ENCODE measurements around the gene AFF3. TPM values are rescaled to one million over a fixed set of nuclear protein-coding genes. Genes with fewer than 3 reads are reported as not detected.
A peak's percentile ranks its signal among the peaks of the same experiment; 100 is the strongest.
"Not testable (repeated sequence)": the region's sequence is repeated elsewhere in the genome, so short reads cannot be mapped to it uniquely, and the experiment has no call there.

AFF3 gene
- total and polyA plus RNA-seq, 3 experiments from 2014 or later: 0.48 to 1.3 (median 0.53) TPM

DNA sequence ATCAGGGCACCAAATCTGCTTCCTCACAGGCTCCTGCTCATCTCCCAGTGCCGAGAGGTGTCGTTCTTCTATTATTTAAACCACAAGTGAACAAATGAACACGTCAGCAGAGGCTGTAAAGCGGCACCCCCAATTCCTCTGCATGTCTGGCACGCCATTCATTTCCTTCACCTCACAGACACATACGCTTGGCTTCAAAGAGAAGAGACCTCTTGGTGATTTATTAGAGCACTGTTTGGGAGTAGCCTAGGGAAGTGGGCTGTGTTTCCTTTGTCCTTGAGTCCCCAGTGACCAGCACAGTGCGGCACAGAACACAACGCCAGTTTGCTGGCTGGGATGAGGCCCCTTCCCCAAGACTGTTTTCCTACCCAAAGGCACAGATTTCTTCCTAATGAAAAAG is 468.3 kb downstream of the AFF3 start:
- H3K36me3 Mint-ChIP-seq: no peaks in the 10 kb centered on the region

DNA sequence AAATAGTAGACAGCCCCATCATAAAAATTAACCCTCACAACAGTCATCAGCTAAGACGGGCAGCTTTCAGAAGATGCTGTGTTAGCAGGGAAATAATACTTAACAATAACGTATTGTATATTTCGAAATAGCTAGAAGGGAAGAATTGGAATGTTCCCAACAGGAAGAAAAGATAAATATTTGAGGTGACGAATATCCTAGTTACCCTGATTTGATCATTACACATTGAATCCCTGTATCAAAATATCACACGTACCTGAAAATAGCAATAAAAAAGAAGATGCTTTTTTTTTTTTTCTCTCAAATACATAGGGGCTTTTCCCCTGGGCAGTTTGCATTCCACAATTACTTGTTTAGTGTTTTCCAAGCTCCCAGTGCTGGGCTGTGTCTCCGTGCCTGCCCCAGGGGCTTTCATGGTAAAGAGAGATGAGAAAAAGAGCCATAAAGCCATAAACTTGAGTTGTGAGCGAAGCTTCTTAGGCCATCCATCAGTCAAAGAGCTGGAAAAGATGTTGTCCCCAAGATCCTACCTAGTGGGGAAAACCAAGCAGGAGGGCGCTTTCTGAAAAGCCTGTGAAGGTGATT is 469.5 kb downstream of the AFF3 start:
- ChIA-PET CTCF (no interaction called here), POLR2A (no interaction called here)
- Mint-ChIP-seq H3K9me3 (no peaks in the 10 kb centered on the region), H3K4me1 (no peaks in the 10 kb centered on the region), H3K27ac (no peak overlapping the region), H3K27me3 (peaks cover 0 to 3% of the 10 kb centered on the region in 2 donors), H3K36me3 (no peaks in the 10 kb centered on the region), H3K4me3 (no peak overlapping the region)
- Histone ChIP-seq H3K27me3 (ENCODE audit: insufficient read depth, low read length, poor library complexity, severe bottlenecking) (no peaks in the 10 kb centered on the region), H3K27ac (ENCODE audit: low read depth, low read length) (no peak overlapping the region), H3K9me3 (ENCODE audit: low read length) (no peaks in the 10 kb centered on the region), H3K4me3 (ENCODE audit: low read length) (no peak overlapping the region), H3K4me1 (ENCODE audit: insufficient read depth, low read length) (no peaks in the 10 kb centered on the region), H3K36me3 (ENCODE audit: insufficient read depth, low read length) (no peaks in the 10 kb centered on the region)
- no peak for DNase-seq

More for the DNA sequence above, 468.3 kb downstream of the AFF3 start:
- Mint-ChIP-seq H3K4me1 (no peaks in the 10 kb centered on the region), H3K27me3 (peaks cover 0 to 3% of the 10 kb centered on the region in 2 donors), H3K27ac (peak overlapping the region in 1 of 8 donors; percentile 9), H3K4me3 (no peak overlapping the region), H3K9me3 (no peaks in the 10 kb centered on the region)
- DNase-seq: no peak
- Histone ChIP-seq H3K27ac (ENCODE audit: low read depth, low read length) (no peak overlapping the region), H3K27me3 (ENCODE audit: insufficient read depth, low read length, poor library complexity, severe bottlenecking) (no peaks in the 10 kb centered on the region), H3K36me3 (ENCODE audit: insufficient read depth, low read length) (no peaks in the 10 kb centered on the region), H3K9me3 (ENCODE audit: low read length) (no peaks in the 10 kb centered on the region), H3K4me3 (ENCODE audit: low read length) (no peak overlapping the region), H3K4me1 (ENCODE audit: insufficient read depth, low read length) (no peaks in the 10 kb centered on the region)
- ChIA-PET CTCF (no interaction called here), POLR2A (no interaction called here)

DNA sequence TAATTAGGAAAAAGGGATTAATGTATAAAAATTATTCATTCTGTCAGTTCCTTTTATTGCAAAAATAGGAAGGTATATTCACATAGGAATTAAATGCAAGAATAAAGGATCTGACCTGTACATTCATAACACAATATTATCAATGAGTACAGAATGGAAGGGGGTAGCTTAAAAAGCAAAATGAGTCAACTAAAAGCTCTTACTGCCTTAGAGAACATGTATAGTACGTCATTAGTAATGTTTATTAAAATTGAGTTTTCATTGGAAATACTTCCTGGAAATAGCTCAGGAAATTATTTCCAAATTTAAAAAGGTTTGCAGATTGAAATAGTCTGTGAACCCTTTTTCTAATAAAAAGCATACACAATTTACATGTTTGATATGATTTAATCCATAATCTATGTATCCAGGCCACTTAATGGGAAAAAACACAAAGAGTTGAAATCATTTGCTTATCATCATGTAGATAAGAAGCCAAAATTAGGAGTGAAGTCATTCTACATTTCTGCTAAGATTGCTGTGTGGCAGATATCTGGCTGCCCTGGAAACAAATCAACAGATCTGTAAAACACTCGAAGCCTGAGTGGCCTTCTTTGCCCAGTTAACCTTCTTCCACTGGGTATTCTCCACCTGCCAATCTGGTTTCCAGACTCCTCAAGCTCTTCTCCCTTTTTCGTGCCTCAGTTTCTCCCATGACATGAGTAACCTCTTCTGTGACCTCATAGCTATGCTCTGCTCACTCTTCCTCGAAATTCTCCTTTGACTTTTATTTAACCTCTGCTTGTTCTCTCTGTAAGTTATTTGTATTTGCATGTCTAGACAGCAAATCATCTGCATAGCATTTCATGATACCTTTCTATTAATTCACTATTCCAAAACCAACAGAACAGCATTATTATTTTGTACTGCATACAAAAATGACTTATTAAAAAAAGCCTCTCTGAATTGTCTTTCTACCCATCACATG is 471.3 kb downstream of the AFF3 start:
- H3K27ac ChIP-seq (ENCODE audit: low read depth, low read length): no peak overlapping the region
- H3K36me3 Mint-ChIP-seq: no peaks in the 10 kb centered on the region
- ChIA-PET POLR2A (no interaction called here), CTCF (no interaction called here)
- no peaks in the 10 kb centered on the region for H3K9me3 ChIP-seq (ENCODE audit: low read length)
- H3K27me3 ChIP-seq (ENCODE audit: insufficient read depth, low read length, poor library complexity, severe bottlenecking): no peaks in the 10 kb centered on the region
- H3K27ac Mint-ChIP-seq: no peak overlapping the region
- peaks cover 0 to 2% of the 10 kb centered on the region in 2 donors for H3K27me3 Mint-ChIP-seq
- no peak overlapping the region for H3K4me3 Mint-ChIP-seq
- H3K4me3 ChIP-seq (ENCODE audit: low read length): no peak overlapping the region
- H3K36me3 ChIP-seq (ENCODE audit: insufficient read depth, low read length): no peaks in the 10 kb centered on the region
- no peak for DNase-seq
- H3K4me1 Mint-ChIP-seq: no peaks in the 10 kb centered on the region
- peaks cover 0 to 1% (median 0%) of the 10 kb centered on the region in 5 donors for H3K9me3 Mint-ChIP-seq
- H3K4me1 ChIP-seq (ENCODE audit: insufficient read depth, low read length): no peaks in the 10 kb centered on the region

DNA sequence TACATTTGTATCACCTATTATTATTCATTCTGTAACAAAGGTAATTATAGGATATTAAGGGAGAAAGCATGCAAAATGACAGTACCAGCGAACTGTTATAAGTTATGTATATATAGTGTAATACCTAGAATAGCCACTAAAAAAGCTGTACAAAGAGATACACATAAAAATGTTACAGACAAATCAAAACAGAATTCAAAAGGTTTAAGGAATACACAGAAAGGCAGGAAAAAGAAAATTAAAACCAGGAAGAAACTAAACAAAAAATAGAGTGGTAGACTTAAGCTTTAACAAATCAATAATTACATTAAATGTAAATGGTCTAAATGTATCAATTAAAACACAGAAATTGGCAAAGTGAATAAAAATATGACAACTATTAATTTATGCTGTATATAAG is 476.1 kb downstream of the AFF3 start:
- H3K27ac Mint-ChIP-seq: no peak overlapping the region
- Histone ChIP-seq H3K36me3 (ENCODE audit: insufficient read depth, low read length) (no peaks in the 10 kb centered on the region), H3K27me3 (ENCODE audit: insufficient read depth, low read length, poor library complexity, severe bottlenecking) (no peaks in the 10 kb centered on the region), H3K9me3 (ENCODE audit: low read length) (no peaks in the 10 kb centered on the region), H3K4me1 (ENCODE audit: insufficient read depth, low read length) (no peaks in the 10 kb centered on the region), H3K27ac (ENCODE audit: low read depth, low read length) (no peak overlapping the region), H3K4me3 (ENCODE audit: low read length) (no peak overlapping the region)
- peaks cover 0 to 2% (median 0%) of the 10 kb centered on the region in 5 donors for H3K9me3 Mint-ChIP-seq
- H3K4me1 Mint-ChIP-seq: no peaks in the 10 kb centered on the region
- H3K27me3 Mint-ChIP-seq: peaks cover 1 to 19% of the 10 kb centered on the region in 2 donors
- ChIA-PET CTCF (no interaction called here), POLR2A (no interaction called here)
- DNase-seq: no peak
- no peak overlapping the region for H3K4me3 Mint-ChIP-seq
- H3K36me3 Mint-ChIP-seq: no peaks in the 10 kb centered on the region

DNA sequence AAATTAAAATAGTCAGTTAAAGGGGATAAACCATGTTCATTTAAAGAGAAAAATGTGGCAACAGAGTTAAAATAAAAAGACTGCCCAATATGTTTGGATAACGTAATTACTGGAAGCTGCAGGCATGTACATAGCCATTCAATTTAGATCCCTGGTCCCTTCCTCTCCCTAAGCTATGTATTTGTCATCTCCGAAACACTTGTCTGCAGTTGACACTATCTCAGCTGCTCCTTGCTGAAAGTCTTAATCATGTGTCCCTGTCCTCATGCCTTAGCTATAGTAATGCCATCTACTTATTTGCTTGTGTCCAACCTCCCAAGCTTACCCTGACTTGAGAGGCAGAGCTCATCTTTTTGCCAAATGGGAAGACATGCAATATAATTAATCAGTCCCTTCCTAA is 478.7 kb downstream of the AFF3 start:
- H3K36me3 Mint-ChIP-seq: no peaks in the 10 kb centered on the region

DNA sequence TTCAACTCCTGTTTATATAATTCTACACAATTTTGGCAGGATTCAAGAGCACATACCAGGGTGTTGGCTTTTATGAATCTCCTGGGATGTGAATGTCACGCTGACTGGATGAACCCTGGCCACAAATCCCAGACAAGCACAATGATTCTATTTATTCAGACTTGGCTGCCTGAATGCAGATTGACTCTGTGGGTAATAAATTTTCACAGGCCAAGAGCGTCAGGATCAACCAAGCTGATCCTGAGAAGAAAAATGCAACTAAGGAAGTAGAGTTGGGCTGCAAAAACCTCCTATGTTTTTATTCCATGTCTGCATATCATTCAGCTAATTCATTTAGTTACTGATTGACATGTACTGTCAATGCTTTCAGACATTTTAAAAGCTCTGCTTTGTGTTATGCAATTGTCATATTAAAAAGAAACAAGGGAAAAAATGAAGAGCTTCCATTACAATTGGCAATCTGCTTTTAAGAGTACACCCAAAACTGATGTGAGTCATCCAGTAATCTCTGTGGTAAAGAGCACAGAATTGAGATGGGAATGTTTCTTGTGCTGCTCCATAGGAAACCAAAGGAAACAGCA is 479.5 kb downstream of the AFF3 start:
- no peak for DNase-seq
- H3K27me3 ChIP-seq (ENCODE audit: insufficient read depth, low read length, poor library complexity, severe bottlenecking): no peaks in the 10 kb centered on the region
- H3K4me3 Mint-ChIP-seq: no peak overlapping the region
- H3K4me1 ChIP-seq (ENCODE audit: insufficient read depth, low read length): no peaks in the 10 kb centered on the region
- H3K27ac Mint-ChIP-seq: no peak overlapping the region
- H3K4me3 ChIP-seq (ENCODE audit: low read length): no peak overlapping the region
- H3K27ac ChIP-seq (ENCODE audit: low read depth, low read length): no peak overlapping the region
- no peaks in the 10 kb centered on the region for H3K36me3 ChIP-seq (ENCODE audit: insufficient read depth, low read length)
- H3K4me1 Mint-ChIP-seq: no peaks in the 10 kb centered on the region
- H3K9me3 Mint-ChIP-seq: peaks cover 0 to 2% (median 0%) of the 10 kb centered on the region in 5 donors
- H3K9me3 ChIP-seq (ENCODE audit: low read length): no peaks in the 10 kb centered on the region
- H3K27me3 Mint-ChIP-seq: peaks cover 1 to 19% of the 10 kb centered on the region in 2 donors
- POLR2A ChIA-PET: no interaction called here
- no peaks in the 10 kb centered on the region for H3K36me3 Mint-ChIP-seq
- CTCF ChIA-PET: no interaction called here

More for the DNA sequence above, 478.7 kb downstream of the AFF3 start:
- POLR2A ChIA-PET: no interaction called here
- no peaks in the 10 kb centered on the region for H3K9me3 ChIP-seq (ENCODE audit: low read length)
- H3K4me1 ChIP-seq (ENCODE audit: insufficient read depth, low read length): no peaks in the 10 kb centered on the region
- no peak overlapping the region for H3K4me3 ChIP-seq (ENCODE audit: low read length)
- H3K27me3 Mint-ChIP-seq: peaks cover 1 to 19% of the 10 kb centered on the region in 2 donors
- no peaks in the 10 kb centered on the region for H3K36me3 ChIP-seq (ENCODE audit: insufficient read depth, low read length)
- no peak overlapping the region for H3K27ac ChIP-seq (ENCODE audit: low read depth, low read length)
- H3K9me3 Mint-ChIP-seq: peaks cover 0 to 2% (median 0%) of the 10 kb centered on the region in 5 donors
- H3K27me3 ChIP-seq (ENCODE audit: insufficient read depth, low read length, poor library complexity, severe bottlenecking): no peaks in the 10 kb centered on the region
- DNase-seq: no peak
- no peak overlapping the region for H3K27ac Mint-ChIP-seq
- CTCF ChIA-PET: no interaction called here
- no peak overlapping the region for H3K4me3 Mint-ChIP-seq
- H3K4me1 Mint-ChIP-seq: no peaks in the 10 kb centered on the region

DNA sequence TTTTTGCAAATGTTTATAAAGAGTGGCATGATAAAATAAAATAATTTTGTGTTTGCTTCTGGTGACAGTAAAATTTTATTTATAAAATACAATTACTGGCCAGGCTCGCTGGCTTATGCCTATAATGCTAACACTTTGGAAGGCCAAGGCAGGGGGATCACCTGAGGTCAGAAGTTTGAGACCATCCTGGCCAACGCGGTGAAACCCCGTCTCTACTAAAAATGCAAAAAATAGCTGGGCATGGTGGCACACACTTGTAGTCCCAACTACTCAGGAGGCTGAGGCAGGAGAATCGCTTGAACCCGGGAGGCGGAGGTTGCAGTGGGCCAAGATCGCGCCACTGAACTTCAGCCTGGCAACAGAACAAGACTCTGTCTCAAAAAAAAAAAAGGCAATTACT is 480.6 kb downstream of the AFF3 start:
- H3K4me1 ChIP-seq (ENCODE audit: insufficient read depth, low read length); H3K36me3 Mint-ChIP-seq; H3K27me3 ChIP-seq (ENCODE audit: insufficient read depth, low read length, poor library complexity, severe bottlenecking); H3K4me3 Mint-ChIP-seq; DNase-seq; H3K27ac ChIP-seq (ENCODE audit: low read depth, low read length); CTCF ChIA-PET; H3K9me3 ChIP-seq (ENCODE audit: low read length); H3K9me3 Mint-ChIP-seq; POLR2A ChIA-PET; H3K4me3 ChIP-seq (ENCODE audit: low read length); H3K36me3 ChIP-seq (ENCODE audit: insufficient read depth, low read length); H3K27ac Mint-ChIP-seq; H3K4me1 Mint-ChIP-seq: not testable (repeated sequence)
- H3K27me3 Mint-ChIP-seq: peaks cover 5 to 19% of the 10 kb centered on the region in 2 donors

All from CD8-positive, alpha-beta memory T cell (primary cell).